ENCODE data around the gene WNT3. TPM values are rescaled to one million over a fixed set of nuclear protein-coding genes. Genes with fewer than 3 reads are reported as not detected.

Gene WNT3
- total RNA-seq, 1 donor from 2014 or later: 1.1 TPM

GRCh38 chr17:46865100-46865499 lies 46.6 kb upstream of the WNT3 start:
- peaks cover 6% of the 10 kb centered on the region for H3K4me1 ChIP-seq
- H3F3A ChIP-seq (ENCODE audit: low read depth): no peaks in the 10 kb centered on the region
- H3K9ac ChIP-seq: no peak overlapping the region
- no peaks in the 10 kb centered on the region for H4K20me1 ChIP-seq (ENCODE audit: low read depth)
- H2AFZ ChIP-seq (replicated peaks): peak overlapping the region; percentile 19
- no peak overlapping the region for H3K4me2 ChIP-seq
- H3K36me3 ChIP-seq: no peaks in the 10 kb centered on the region
- TF ChIP-seq EZH2 (IDR thresholded peaks at IDR 0.05) (no peak), CTCF (IDR thresholded peaks at IDR 0.05) (no peak), EZH2phosphoT487 (IDR thresholded peaks at IDR 0.05) (no peak)
- H3K9me3 Mint-ChIP-seq: no peaks in the 10 kb centered on the region
- no peak overlapping the region for H3K27ac ChIP-seq
- no peaks in the 10 kb centered on the region for H3K36me3 Mint-ChIP-seq
- no peak overlapping the region for H3K4me3 ChIP-seq
- no peaks in the 10 kb centered on the region for H3K9me3 ChIP-seq (ENCODE audit: low read depth)
- no peaks in the 10 kb centered on the region for H3K79me2 ChIP-seq (ENCODE audit: low read depth)
- H3K4me1 Mint-ChIP-seq: peaks cover 24% of the 10 kb centered on the region
- peaks cover 9% of the 10 kb centered on the region for H3K27me3 Mint-ChIP-seq (ENCODE audit: insufficient read depth, low read depth)
- H3K27ac Mint-ChIP-seq: no peak overlapping the region
- H3K4me3 Mint-ChIP-seq: no peak overlapping the region
- peaks cover 3% of the 10 kb centered on the region for H3K27me3 ChIP-seq
- DNase-seq (ENCODE audit: low spot score): no peak

GRCh38 chr17:46863383-46864121 lies 45.1 kb upstream of the WNT3 start:
- no peaks in the 10 kb centered on the region for H3K36me3 Mint-ChIP-seq
- DNase-seq (ENCODE audit: low spot score): no peak
- no peaks in the 10 kb centered on the region for H3K9me3 Mint-ChIP-seq
- peaks cover 9% of the 10 kb centered on the region for H3K27me3 Mint-ChIP-seq (ENCODE audit: insufficient read depth, low read depth)
- Histone ChIP-seq H2AFZ (replicated peaks) (peak overlapping the region; percentile 95), H3K27me3 (peaks cover 3% of the 10 kb centered on the region), H3K36me3 (no peaks in the 10 kb centered on the region), H4K20me1 (ENCODE audit: low read depth) (no peaks in the 10 kb centered on the region), H3K79me2 (ENCODE audit: low read depth) (no peaks in the 10 kb centered on the region), H3K27ac (no peak overlapping the region), H3K9me3 (ENCODE audit: low read depth) (no peaks in the 10 kb centered on the region), H3K4me3 (no peak overlapping the region), H3K9ac (no peak overlapping the region), H3F3A (ENCODE audit: low read depth) (no peaks in the 10 kb centered on the region), H3K4me2 (peak overlapping the region; percentile 40), H3K4me1 (peaks cover 6% of the 10 kb centered on the region)
- H3K27ac Mint-ChIP-seq: peak overlapping the region; percentile 8
- TF ChIP-seq CTCF (IDR thresholded peaks at IDR 0.05): no peak
- no peak for TF ChIP-seq EZH2 (IDR thresholded peaks at IDR 0.05)
- no peak for TF ChIP-seq EZH2phosphoT487 (IDR thresholded peaks at IDR 0.05)
- no peak overlapping the region for H3K4me3 Mint-ChIP-seq
- peaks cover 15% of the 10 kb centered on the region for H3K4me1 Mint-ChIP-seq

- H3K36me3 ChIP-seq: no peaks in the 10 kb centered on the region
- DNase-seq (ENCODE audit: low spot score): peak; percentile 80
- H2AFZ ChIP-seq (replicated peaks): peak overlapping the region; percentile 95
- H3K9ac ChIP-seq: no peak overlapping the region
- peaks cover 9% of the 10 kb centered on the region for H3K27me3 Mint-ChIP-seq (ENCODE audit: insufficient read depth, low read depth)
- no peaks in the 10 kb centered on the region for H3K9me3 ChIP-seq (ENCODE audit: low read depth)
- peaks cover 3% of the 10 kb centered on the region for H3K27me3 ChIP-seq
- H4K20me1 ChIP-seq (ENCODE audit: low read depth): no peaks in the 10 kb centered on the region
- no peak overlapping the region for H3K4me3 ChIP-seq
- peak overlapping the region; percentile 8 for H3K27ac Mint-ChIP-seq
- H3K36me3 Mint-ChIP-seq: no peaks in the 10 kb centered on the region
- H3K4me1 ChIP-seq: peaks cover 6% of the 10 kb centered on the region
- no peaks in the 10 kb centered on the region for H3K79me2 ChIP-seq (ENCODE audit: low read depth)
- no peaks in the 10 kb centered on the region for H3F3A ChIP-seq (ENCODE audit: low read depth)
- TF ChIP-seq EZH2phosphoT487 (IDR thresholded peaks at IDR 0.05) (no peak), CTCF (IDR thresholded peaks at IDR 0.05) (no peak), EZH2 (IDR thresholded peaks at IDR 0.05) (no peak)
- H3K9me3 Mint-ChIP-seq: no peaks in the 10 kb centered on the region
- peak overlapping the region; percentile 40 for H3K4me2 ChIP-seq
- no peak overlapping the region for H3K27ac ChIP-seq
- peaks cover 14% of the 10 kb centered on the region for H3K4me1 Mint-ChIP-seq
- no peak overlapping the region for H3K4me3 Mint-ChIP-seq
Observed at GRCh38 chr17:46862949-46863348, 44.5 kb upstream of the WNT3 start.

All from neural progenitor cell (in vitro differentiated cells).